IPS-18c (cell line): ENCODE results near the gene FFAR2.
"Not testable (repeated sequence)": the region's sequence is repeated elsewhere in the genome, so short reads cannot be mapped to it uniquely, and the experiment has no call there.

Experiments
- H3K4me3 ChIP-seq: 2 replicates; pipeline ENCODE4 v1.7.0; 2013; ENCODE audit warnings: low read depth, mild to moderate bottlenecking, low read length, moderate library complexity; ENCODE audit not compliant: insufficient read depth
- H3K9me3 ChIP-seq: one replicate; pipeline ENCODE4 v1.6.1; 2013; ENCODE audit warnings: mild to moderate bottlenecking, low read length, moderate library complexity; ENCODE audit not compliant: control insufficient read depth, insufficient read depth

Gene FFAR2

GRCh38 chr19:35468637-35469036 lies 20.6 kb downstream of the FFAR2 start:
- Histone ChIP-seq H3K4me3 (no peak overlapping the region), H3K9me3 (no peaks in the 10 kb centered on the region)

- H3K4me3 ChIP-seq = no peak overlapping the region
- H3K9me3 ChIP-seq = no peaks in the 10 kb centered on the region
Observed at GRCh38 chr19:35470128-35470527, 22.1 kb downstream of the FFAR2 start.

- H3K9me3 ChIP-seq, H3K4me3 ChIP-seq: not testable (repeated sequence)
Observed at GRCh38 chr19:35471075-35471474, 23.0 kb downstream of the FFAR2 start.

- no peaks in the 10 kb centered on the region for H3K9me3 ChIP-seq
- no peak overlapping the region for H3K4me3 ChIP-seq
Observed at GRCh38 chr19:35471946-35472345, 23.9 kb downstream of the FFAR2 start.

- Histone ChIP-seq H3K9me3 (no peaks in the 10 kb centered on the region), H3K4me3 (no peak overlapping the region)
Observed at GRCh38 chr19:35474104-35474503, 26.0 kb downstream of the FFAR2 start.

GRCh38 chr19:35474594-35474993 lies 26.5 kb downstream of the FFAR2 start:
- H3K4me3 ChIP-seq, H3K9me3 ChIP-seq: not testable (repeated sequence)

- H3K4me3 ChIP-seq = no peak overlapping the region
- H3K9me3 ChIP-seq = no peaks in the 10 kb centered on the region
Observed at GRCh38 chr19:35476149-35476548, 28.1 kb downstream of the FFAR2 start.

GRCh38 chr19:35478794-35479677 lies 31.0 kb downstream of the FFAR2 start:
- no peak overlapping the region for H3K4me3 ChIP-seq
- H3K9me3 ChIP-seq = no peaks in the 10 kb centered on the region

- H3K9me3 ChIP-seq = no peaks in the 10 kb centered on the region
- H3K4me3 ChIP-seq = no peak overlapping the region
Observed at GRCh38 chr19:35483089-35483488, 35.0 kb downstream of the FFAR2 start.

- Histone ChIP-seq H3K4me3 (no peak overlapping the region), H3K9me3 (no peaks in the 10 kb centered on the region)
Observed at GRCh38 chr19:35484252-35485036, 36.4 kb downstream of the FFAR2 start.

- H3K9me3 ChIP-seq = no peaks in the 10 kb centered on the region
- no peak overlapping the region for H3K4me3 ChIP-seq
Observed at GRCh38 chr19:35486268-35486708, 38.2 kb downstream of the FFAR2 start.

- Histone ChIP-seq H3K4me3 (no peak overlapping the region), H3K9me3 (no peaks in the 10 kb centered on the region)
Observed at GRCh38 chr19:35487656-35488182, 39.7 kb downstream of the FFAR2 start.

- no peak overlapping the region for H3K4me3 ChIP-seq
- no peaks in the 10 kb centered on the region for H3K9me3 ChIP-seq
Observed at GRCh38 chr19:35488677-35489076, 40.6 kb downstream of the FFAR2 start.

- no peak within 1 kb of the TSS for H3K4me3 ChIP-seq
- no peaks in the 10 kb centered on the region for H3K9me3 ChIP-seq
Observed at GRCh38 chr19:35490364-35490763, 42.3 kb downstream of the FFAR2 start, which contains the start of gene KRTDAP. Gene KRTDAP (minus strand): TSS chr19:35490464. CDS start chr19:35490442, 22 bp downstream.

GRCh38 chr19:35491836-35492360 lies 43.8 kb downstream of the FFAR2 start:
- no peak overlapping the region for H3K4me3 ChIP-seq
- H3K9me3 ChIP-seq = no peaks in the 10 kb centered on the region

GRCh38 chr19:35493971-35494370 lies 45.9 kb downstream of the FFAR2 start:
- H3K9me3 ChIP-seq = peaks cover 2% of the 10 kb centered on the region
- no peak overlapping the region for H3K4me3 ChIP-seq
